Transverse colon (tissue), 4 donors: ENCODE data around the gene LTB.

Source experiments
- CTCF ChIP-seq, 5 experiments: fragments of 200-600 bp in 3 of 5; fragments of 450-650 bp in 2 of 5; sonication (generic) in 3 of 5; IDR thresholded peaks; 1 replicate in 2 of 5; 2 replicates in 3 of 5; pipeline ENCODE4 v1.5.1; 2016 to 2017; ENCODE audit warnings: antibody characterized with exemption in 5 of 5, inconsistent platforms in 3 of 5, mild to moderate bottlenecking in 2 of 5, moderate library complexity in 1 of 5
- POLR2AphosphoS5 ChIP-seq, 3 donors: sonication (generic); formaldehyde crosslinking; IDR thresholded peaks; one replicate each; pipeline ENCODE4 v1.6.1; 2016; ENCODE audit warnings: antibody characterized with exemption in 3 of 3

GRCh38 chr6:31630177-31630934 lies 48.1 kb upstream of the LTB start:
- TF ChIP-seq POLR2AphosphoS5 (IDR thresholded peaks at IDR 0.05): no peak
- no peak for TF ChIP-seq CTCF (IDR thresholded peaks at IDR 0.05)
